ENCODE data around the gene PDE6A.
A peak's percentile ranks its signal among the peaks of the same experiment; 100 is the strongest.
"Not testable (repeated sequence)": the region's sequence is repeated elsewhere in the genome, so short reads cannot be mapped to it uniquely, and the experiment has no call there.

PDE6A gene

GRCh38 chr5:149886692-149887470 is 57.7 kb downstream of the PDE6A start:
- TF ChIP-seq CTCF (IDR thresholded peaks at IDR 0.05): no peak
- Histone ChIP-seq H3K27ac (peak overlapping the region; percentile 71), H3K4me2 (ENCODE audit: low read length) (no peak overlapping the region), H3K36me3 (ENCODE audit: control insufficient read depth, insufficient read depth, low read length) (no peaks in the 10 kb centered on the region), H2AFZ (peak overlapping the region; percentile 66), H3K9ac (no peak overlapping the region), H3K27me3 (ENCODE audit: control insufficient read depth, insufficient read depth, low read length) (no peaks in the 10 kb centered on the region), H3K9me3 (ENCODE audit: control insufficient read depth, low read length) (no peaks in the 10 kb centered on the region), H3K4me1 (peaks cover 10% of the 10 kb centered on the region), H3K79me2 (no peaks in the 10 kb centered on the region), H3K4me3 (ENCODE audit: low read depth, low read length) (no peak overlapping the region)

GRCh38 chr5:149886060-149886459 is 58.5 kb downstream of the PDE6A start:
- Histone ChIP-seq H3K4me1 (peaks cover 10% of the 10 kb centered on the region), H3K9me3 (ENCODE audit: control insufficient read depth, low read length) (no peaks in the 10 kb centered on the region), H2AFZ (no peak overlapping the region), H3K9ac (no peak overlapping the region), H3K27ac (no peak overlapping the region), H3K27me3 (ENCODE audit: control insufficient read depth, insufficient read depth, low read length) (no peaks in the 10 kb centered on the region), H3K79me2 (no peaks in the 10 kb centered on the region), H3K4me2 (ENCODE audit: low read length) (no peak overlapping the region), H3K4me3 (ENCODE audit: low read depth, low read length) (no peak overlapping the region), H3K36me3 (ENCODE audit: control insufficient read depth, insufficient read depth, low read length) (no peaks in the 10 kb centered on the region)
- no peak for TF ChIP-seq CTCF (IDR thresholded peaks at IDR 0.05)

- no peaks in the 10 kb centered on the region for H3K9me3 ChIP-seq (ENCODE audit: control insufficient read depth, low read length)
- H3K27ac ChIP-seq: no peak overlapping the region
Measured at GRCh38 chr5:149885513-149885912, 59.1 kb downstream of the PDE6A start.

GRCh38 chr5:149883550-149883949 is 61.0 kb downstream of the PDE6A start:
- no peaks in the 10 kb centered on the region for H3K36me3 ChIP-seq (ENCODE audit: control insufficient read depth, insufficient read depth, low read length)
- no peak overlapping the region for H3K27ac ChIP-seq
- no peaks in the 10 kb centered on the region for H3K27me3 ChIP-seq (ENCODE audit: control insufficient read depth, insufficient read depth, low read length)
- H2AFZ ChIP-seq: no peak overlapping the region
- no peak overlapping the region for H3K4me3 ChIP-seq (ENCODE audit: low read depth, low read length)
- no peaks in the 10 kb centered on the region for H3K79me2 ChIP-seq
- no peaks in the 10 kb centered on the region for H3K9me3 ChIP-seq (ENCODE audit: control insufficient read depth, low read length)
- H3K9ac ChIP-seq: no peak overlapping the region
- peaks cover 12% of the 10 kb centered on the region for H3K4me1 ChIP-seq
- TF ChIP-seq CTCF (IDR thresholded peaks at IDR 0.05): no peak
- no peak overlapping the region for H3K4me2 ChIP-seq (ENCODE audit: low read length)

More at GRCh38 chr5:149885513-149885912, 59.1 kb downstream of the PDE6A start:
- no peak overlapping the region for H3K4me3 ChIP-seq (ENCODE audit: low read depth, low read length)
- H3K4me1 ChIP-seq: peaks cover 10% of the 10 kb centered on the region
- H3K79me2 ChIP-seq: no peaks in the 10 kb centered on the region
- H3K36me3 ChIP-seq (ENCODE audit: control insufficient read depth, insufficient read depth, low read length): no peaks in the 10 kb centered on the region
- no peak for TF ChIP-seq CTCF (IDR thresholded peaks at IDR 0.05)
- H3K27me3 ChIP-seq (ENCODE audit: control insufficient read depth, insufficient read depth, low read length): no peaks in the 10 kb centered on the region
- H3K4me2 ChIP-seq (ENCODE audit: low read length): no peak overlapping the region
- H3K9ac ChIP-seq: no peak overlapping the region
- H2AFZ ChIP-seq: no peak overlapping the region

- H3K9me3 ChIP-seq (ENCODE audit: control insufficient read depth, low read length); H2AFZ ChIP-seq; H3K79me2 ChIP-seq; H3K4me3 ChIP-seq (ENCODE audit: low read depth, low read length); H3K9ac ChIP-seq; H3K27me3 ChIP-seq (ENCODE audit: control insufficient read depth, insufficient read depth, low read length); H3K36me3 ChIP-seq (ENCODE audit: control insufficient read depth, insufficient read depth, low read length); H3K27ac ChIP-seq; H3K4me2 ChIP-seq (ENCODE audit: low read length): not testable (repeated sequence)
- peaks cover 14% of the 10 kb centered on the region for H3K4me1 ChIP-seq
Measured at GRCh38 chr5:149882633-149883032, 62.0 kb downstream of the PDE6A start.

Measured in parathyroid adenoma (tissue), 2 donors.